Femur (tissue), 1 donor: Measurements from ENCODE around the gene MMP2.

Experiments used
- DNase-seq: peaks from one replicate; pipeline ENCODE4 v3.0.0-alpha.2; 2017

Gene MMP2

GRCh38 chr16:55478827-55479429 is at the start of gene MMP2:
MMP2 (plus strand) TSS chr16:55479198; CDS start chr16:55479480, 282 bp downstream.
- peak; percentile 93 for DNase-seq

- DNase-seq = no peak
These were observed 46.0 kb upstream of the MMP2 start for GRCh38 chr16:55433030-55433429.

- no peak for DNase-seq
These were observed 45.5 kb upstream of the MMP2 start for GRCh38 chr16:55433535-55433934.

- DNase-seq = no peak
These were observed 45.0 kb upstream of the MMP2 start for GRCh38 chr16:55434000-55434399.

- no peak for DNase-seq
These were observed 43.6 kb upstream of the MMP2 start for GRCh38 chr16:55435387-55435786.

GRCh38 chr16:55436587-55436986 is 42.4 kb upstream of the MMP2 start:
- no peak for DNase-seq

GRCh38 chr16:55437625-55438024 is 41.4 kb upstream of the MMP2 start:
- DNase-seq = no peak

GRCh38 chr16:55438281-55438680 is 40.7 kb upstream of the MMP2 start:
- no peak for DNase-seq

- DNase-seq = no peak
These were observed 39.8 kb upstream of the MMP2 start for GRCh38 chr16:55439101-55439690.

- DNase-seq = no peak
These were observed 35.3 kb upstream of the MMP2 start for GRCh38 chr16:55443434-55444346.

GRCh38 chr16:55444754-55445485 is 34.1 kb upstream of the MMP2 start:
- DNase-seq = peak; percentile 51

- DNase-seq = no peak
These were observed 31.8 kb upstream of the MMP2 start for GRCh38 chr16:55447231-55447630.

- DNase-seq = no peak
These were observed 26.0 kb upstream of the MMP2 start for GRCh38 chr16:55452996-55453395.

GRCh38 chr16:55453909-55454308 is 25.1 kb upstream of the MMP2 start:
- DNase-seq = no peak

GRCh38 chr16:55454861-55455260 is 24.1 kb upstream of the MMP2 start:
- DNase-seq = no peak

- DNase-seq = no peak
These were observed 16.8 kb upstream of the MMP2 start for GRCh38 chr16:55462241-55462640.

GRCh38 chr16:55464375-55464774 is 14.6 kb upstream of the MMP2 start:
- DNase-seq = no peak

- peak; percentile 93 for DNase-seq
These were observed 13.7 kb upstream of the MMP2 start for GRCh38 chr16:55465077-55465896.

- DNase-seq = no peak
These were observed 12.8 kb upstream of the MMP2 start for GRCh38 chr16:55466209-55466608.

GRCh38 chr16:55467898-55468297 is 11.1 kb upstream of the MMP2 start:
- no peak for DNase-seq

- DNase-seq = no peak
These were observed 10.5 kb upstream of the MMP2 start for GRCh38 chr16:55468352-55468990.
